ENCODE measurements around the gene SEMG1. TPM values are rescaled to one million over a fixed set of nuclear protein-coding genes. Genes with fewer than 3 reads are reported as not detected.
A peak's percentile ranks its signal among the peaks of the same experiment; 100 is the strongest.

The SEMG1 gene
- total and polyA plus RNA-seq, 2 donors = 0.24 to 0.78 TPM

GRCh38 chr20:45238139-45238538, 31.3 kb downstream of the SEMG1 start:
- no peaks in the 10 kb centered on the region for H3K9me3 ChIP-seq (ENCODE audit: control insufficient read depth in 2 of 2, insufficient read depth in 1 of 2, low read length in 1 of 2)
- no peak for DNase-seq (ENCODE audit: low read depth in 6 of 9, low spot score in 9 of 9)
- 96% methylated on average over 2 of the region's 2 CpGs for WGBS
- no peaks in the 10 kb centered on the region for H3K4me1 ChIP-seq (ENCODE audit: control insufficient read depth in 2 of 2, insufficient read depth in 2 of 2, low read length in 2 of 2)
- no peaks in the 10 kb centered on the region for H3K36me3 ChIP-seq (ENCODE audit: control insufficient read depth in 2 of 2, insufficient read depth in 2 of 2, low read length in 1 of 2)
- no peaks in the 10 kb centered on the region for H3K27me3 ChIP-seq (ENCODE audit: control insufficient read depth in 2 of 2, insufficient read depth in 1 of 2, low read length in 1 of 2)
- H3K4me3 ChIP-seq (ENCODE audit: low read length in 2 of 2) = no peak overlapping the region
- no peak overlapping the region for H3K27ac ChIP-seq (ENCODE audit: low read depth in 1 of 2, low read length in 1 of 2)

DNA sequence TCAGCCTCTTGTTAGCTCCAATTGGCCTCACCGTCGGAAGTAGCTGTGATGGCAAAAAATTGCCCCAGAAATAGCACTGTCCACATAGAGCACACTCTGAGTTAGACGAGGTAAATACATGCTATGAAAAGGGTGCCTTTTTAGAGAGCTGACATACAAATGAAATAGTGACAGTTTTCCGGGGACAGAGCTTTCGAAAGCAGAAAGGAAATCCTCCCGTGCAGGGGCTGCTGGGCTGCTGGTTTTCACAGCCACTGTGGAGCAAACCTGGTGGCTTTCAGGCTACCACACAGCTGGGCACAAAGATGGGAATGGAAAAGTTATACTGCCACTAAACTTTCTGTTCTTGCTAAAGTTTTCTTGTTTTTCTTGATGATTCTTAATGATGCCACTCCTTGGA, 39.3 kb downstream of the SEMG1 start:
- DNase-seq (ENCODE audit: low read depth in 6 of 9, low spot score in 9 of 9) = no peak
- H3K4me3 ChIP-seq (ENCODE audit: low read length in 2 of 2) = no peak overlapping the region
- no peaks in the 10 kb centered on the region for H3K4me1 ChIP-seq (ENCODE audit: control insufficient read depth in 2 of 2, insufficient read depth in 2 of 2, low read length in 2 of 2)
- no peak overlapping the region for H3K27ac ChIP-seq (ENCODE audit: low read depth in 1 of 2, low read length in 1 of 2)
- 39% methylated on average over 6 of the region's 6 CpGs for WGBS
- no peaks in the 10 kb centered on the region for H3K9me3 ChIP-seq (ENCODE audit: control insufficient read depth in 2 of 2, insufficient read depth in 1 of 2, low read length in 1 of 2)
- peaks cover 0 to 2% of the 10 kb centered on the region in 2 donors for H3K27me3 ChIP-seq (ENCODE audit: control insufficient read depth in 2 of 2, insufficient read depth in 1 of 2, low read length in 1 of 2)
- no peaks in the 10 kb centered on the region for H3K36me3 ChIP-seq (ENCODE audit: control insufficient read depth in 2 of 2, insufficient read depth in 2 of 2, low read length in 1 of 2)

GRCh38 chr20:45247865-45248264, 41.0 kb downstream of the SEMG1 start:
- Histone ChIP-seq H3K4me3 (ENCODE audit: low read length in 2 of 2) (no peak overlapping the region), H3K4me1 (ENCODE audit: control insufficient read depth in 2 of 2, insufficient read depth in 2 of 2, low read length in 2 of 2) (no peaks in the 10 kb centered on the region), H3K27me3 (ENCODE audit: control insufficient read depth in 2 of 2, insufficient read depth in 1 of 2, low read length in 1 of 2) (peaks cover 0 to 2% of the 10 kb centered on the region in 2 donors), H3K9me3 (ENCODE audit: control insufficient read depth in 2 of 2, insufficient read depth in 1 of 2, low read length in 1 of 2) (no peaks in the 10 kb centered on the region), H3K36me3 (ENCODE audit: control insufficient read depth in 2 of 2, insufficient read depth in 2 of 2, low read length in 1 of 2) (no peaks in the 10 kb centered on the region), H3K27ac (ENCODE audit: low read depth in 1 of 2, low read length in 1 of 2) (no peak overlapping the region)
- 39% methylated on average over 1 of the region's 1 CpG for WGBS
- DNase-seq (ENCODE audit: low read depth in 6 of 9, low spot score in 9 of 9) = no peak

GRCh38 chr20:45248609-45249008, 41.8 kb downstream of the SEMG1 start:
- Histone ChIP-seq H3K36me3 (ENCODE audit: control insufficient read depth in 2 of 2, insufficient read depth in 2 of 2, low read length in 1 of 2) (no peaks in the 10 kb centered on the region), H3K27ac (ENCODE audit: low read depth in 1 of 2, low read length in 1 of 2) (no peak overlapping the region)

DNA sequence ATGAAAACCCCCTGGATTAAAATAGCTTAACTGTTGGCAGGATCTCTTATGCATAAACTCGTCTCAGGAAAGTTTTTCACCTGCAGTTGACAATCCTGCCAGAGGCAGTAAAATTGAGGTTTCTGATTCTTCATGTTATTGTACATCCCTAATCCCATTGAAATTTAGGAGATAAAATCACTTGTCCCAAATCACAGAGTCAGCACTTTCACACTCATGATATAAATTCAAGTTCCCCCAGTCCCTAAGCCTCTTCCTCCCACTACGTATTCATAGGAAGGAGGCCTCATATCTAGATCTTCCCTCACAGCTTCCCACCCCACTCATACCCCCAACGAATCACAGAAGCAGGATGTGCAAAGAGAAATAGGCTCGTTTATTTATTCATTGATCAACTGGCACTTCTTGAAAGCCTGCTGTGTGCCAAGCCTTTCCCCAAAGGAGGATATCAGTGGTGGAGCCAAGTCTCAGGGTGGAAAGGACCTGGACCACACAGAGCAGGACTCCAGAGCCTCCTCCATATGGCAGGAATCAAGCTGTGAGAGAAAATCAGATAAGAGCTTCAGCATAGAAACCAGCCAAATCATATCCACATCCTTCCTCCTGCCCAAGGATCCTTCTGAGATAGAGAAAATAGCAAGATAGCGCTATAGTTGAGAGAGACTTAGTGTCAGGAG, 45.2 kb downstream of the SEMG1 start:
- Histone ChIP-seq H3K4me1 (ENCODE audit: control insufficient read depth in 2 of 2, insufficient read depth in 2 of 2, low read length in 2 of 2) (peaks cover 0 to 2% of the 10 kb centered on the region in 2 donors), H3K36me3 (ENCODE audit: control insufficient read depth in 2 of 2, insufficient read depth in 2 of 2, low read length in 1 of 2) (no peaks in the 10 kb centered on the region), H3K4me3 (ENCODE audit: low read length in 2 of 2) (no peak overlapping the region), H3K27ac (ENCODE audit: low read depth in 1 of 2, low read length in 1 of 2) (no peak overlapping the region), H3K27me3 (ENCODE audit: control insufficient read depth in 2 of 2, insufficient read depth in 1 of 2, low read length in 1 of 2) (no peaks in the 10 kb centered on the region), H3K9me3 (ENCODE audit: control insufficient read depth in 2 of 2, insufficient read depth in 1 of 2, low read length in 1 of 2) (no peaks in the 10 kb centered on the region)
- DNase-seq (ENCODE audit: low read depth in 6 of 9, low spot score in 9 of 9) = no peak
- WGBS = 41% methylated on average over 5 of the region's 5 CpGs

More at GRCh38 chr20:45248609-45249008, 41.8 kb downstream of the SEMG1 start:
- Histone ChIP-seq H3K4me1 (ENCODE audit: control insufficient read depth in 2 of 2, insufficient read depth in 2 of 2, low read length in 2 of 2) (no peaks in the 10 kb centered on the region), H3K4me3 (ENCODE audit: low read length in 2 of 2) (no peak overlapping the region), H3K9me3 (ENCODE audit: control insufficient read depth in 2 of 2, insufficient read depth in 1 of 2, low read length in 1 of 2) (no peaks in the 10 kb centered on the region), H3K27me3 (ENCODE audit: control insufficient read depth in 2 of 2, insufficient read depth in 1 of 2, low read length in 1 of 2) (peaks cover 0 to 2% of the 10 kb centered on the region in 2 donors)
- DNase-seq (ENCODE audit: low read depth in 6 of 9, low spot score in 9 of 9) = no peak

DNA sequence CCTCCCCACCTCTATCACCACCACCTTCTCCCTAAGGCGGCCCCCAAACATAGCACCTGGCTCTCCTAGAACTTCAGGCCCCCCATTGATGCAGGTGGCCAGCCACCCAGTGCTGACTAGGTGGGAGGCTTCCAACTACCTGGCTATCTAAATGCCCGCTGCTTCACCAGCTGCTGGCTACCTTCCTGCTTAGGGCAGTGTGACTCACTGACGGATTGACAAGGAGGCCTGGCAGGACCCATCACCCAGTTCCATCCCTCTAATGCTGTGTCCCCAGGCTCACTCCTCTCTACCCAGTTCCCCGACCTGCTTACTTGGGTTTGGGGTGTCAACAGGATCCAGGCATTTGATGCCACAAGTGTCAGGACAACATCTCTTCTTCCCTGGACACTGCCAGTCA, 46.4 kb downstream of the SEMG1 start:
- Histone ChIP-seq H3K36me3 (ENCODE audit: control insufficient read depth in 2 of 2, insufficient read depth in 2 of 2, low read length in 1 of 2) (no peaks in the 10 kb centered on the region), H3K27me3 (ENCODE audit: control insufficient read depth in 2 of 2, insufficient read depth in 1 of 2, low read length in 1 of 2) (no peaks in the 10 kb centered on the region), H3K4me1 (ENCODE audit: control insufficient read depth in 2 of 2, insufficient read depth in 2 of 2, low read length in 2 of 2) (peaks cover 0 to 2% of the 10 kb centered on the region in 2 donors), H3K4me3 (ENCODE audit: low read length in 2 of 2) (no peak overlapping the region), H3K9me3 (ENCODE audit: control insufficient read depth in 2 of 2, insufficient read depth in 1 of 2, low read length in 1 of 2) (no peaks in the 10 kb centered on the region), H3K27ac (ENCODE audit: low read depth in 1 of 2, low read length in 1 of 2) (no peak overlapping the region)
- DNase-seq (ENCODE audit: low read depth in 6 of 9, low spot score in 9 of 9) = no peak
- WGBS = 93% methylated on average over 4 of the region's 4 CpGs

DNA sequence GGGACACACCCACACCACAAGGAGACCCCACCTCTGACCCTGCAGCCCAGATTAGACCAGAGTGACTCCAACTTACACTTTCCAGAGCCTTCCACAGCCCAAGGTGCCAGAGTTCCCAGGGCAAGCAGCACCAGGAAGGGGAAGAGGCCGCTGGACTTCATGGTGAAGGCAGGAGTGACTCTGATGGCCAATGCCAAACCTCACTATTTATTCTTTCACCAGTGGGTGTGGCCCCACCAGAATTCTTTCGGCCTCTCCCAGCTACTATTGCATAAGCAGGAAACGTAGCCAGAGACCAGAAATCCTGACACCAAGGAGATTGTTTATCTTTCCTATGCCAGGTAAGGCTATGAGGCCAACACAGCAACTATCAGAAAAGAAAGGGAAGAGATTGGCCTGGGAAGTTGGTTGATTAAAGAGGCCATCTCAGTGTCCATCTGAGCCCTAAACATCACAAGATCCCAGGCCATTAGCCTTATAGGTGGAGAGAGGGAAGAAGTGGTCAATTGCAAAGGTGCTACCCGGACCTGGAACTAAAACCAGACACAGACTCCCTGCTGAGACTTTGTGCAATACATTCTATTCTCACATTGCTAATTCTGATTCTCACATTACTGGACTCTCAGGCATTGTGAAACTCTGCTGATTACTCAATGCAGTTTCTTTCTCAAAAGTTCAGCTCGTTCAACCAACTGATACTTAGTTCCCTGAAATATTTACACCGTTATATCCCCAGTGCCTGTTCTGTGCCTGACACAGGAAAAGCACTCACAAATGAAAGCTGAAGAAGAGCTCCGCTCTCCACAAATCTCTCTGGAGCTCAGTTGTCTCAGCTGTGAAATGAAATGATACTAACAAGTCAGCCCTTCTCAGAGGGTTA, 47.8 kb downstream of the SEMG1 start, which contains the start of gene SLPI:
Gene SLPI (minus strand): TSS at position 182 of the 880 bp plus-strand sequence. CDS start 21 bp downstream, at position 161.
- H3K36me3 ChIP-seq (ENCODE audit: control insufficient read depth in 2 of 2, insufficient read depth in 2 of 2, low read length in 1 of 2) = no peaks in the 10 kb centered on the region
- no peaks in the 10 kb centered on the region for H3K27me3 ChIP-seq (ENCODE audit: control insufficient read depth in 2 of 2, insufficient read depth in 1 of 2, low read length in 1 of 2)
- H3K27ac ChIP-seq (ENCODE audit: low read depth in 1 of 2, low read length in 1 of 2) = peak within 1 kb of the TSS in 1 of 2 donors; percentile 82
- peak in 1 of 9 donors; percentile 7 for DNase-seq (ENCODE audit: low read depth in 6 of 9, low spot score in 9 of 9)
- no peaks in the 10 kb centered on the region for H3K9me3 ChIP-seq (ENCODE audit: control insufficient read depth in 2 of 2, insufficient read depth in 1 of 2, low read length in 1 of 2)
- WGBS = 69% methylated on average over 7 of the region's 7 CpGs
- H3K4me3 ChIP-seq (ENCODE audit: low read length in 2 of 2) = no peak within 1 kb of the TSS
- H3K4me1 ChIP-seq (ENCODE audit: control insufficient read depth in 2 of 2, insufficient read depth in 2 of 2, low read length in 2 of 2) = peaks cover 0 to 2% of the 10 kb centered on the region in 2 donors

- H3K4me3 ChIP-seq (ENCODE audit: low read length in 2 of 2) = no peak overlapping the region
- no peaks in the 10 kb centered on the region for H3K9me3 ChIP-seq (ENCODE audit: control insufficient read depth in 2 of 2, insufficient read depth in 1 of 2, low read length in 1 of 2)
- no peaks in the 10 kb centered on the region for H3K36me3 ChIP-seq (ENCODE audit: control insufficient read depth in 2 of 2, insufficient read depth in 2 of 2, low read length in 1 of 2)
- no peak overlapping the region for H3K27ac ChIP-seq (ENCODE audit: low read depth in 1 of 2, low read length in 1 of 2)
- 79% methylated on average over 3 of the region's 3 CpGs for WGBS
- H3K27me3 ChIP-seq (ENCODE audit: control insufficient read depth in 2 of 2, insufficient read depth in 1 of 2, low read length in 1 of 2) = no peaks in the 10 kb centered on the region
- no peak for DNase-seq (ENCODE audit: low read depth in 6 of 9, low spot score in 9 of 9)
- peaks cover 0 to 2% of the 10 kb centered on the region in 2 donors for H3K4me1 ChIP-seq (ENCODE audit: control insufficient read depth in 2 of 2, insufficient read depth in 2 of 2, low read length in 2 of 2)
Measured at GRCh38 chr20:45257161-45257560, 50.3 kb downstream of the SEMG1 start.

- H3K36me3 ChIP-seq (ENCODE audit: control insufficient read depth in 2 of 2, insufficient read depth in 2 of 2, low read length in 1 of 2) = no peaks in the 10 kb centered on the region
- H3K27me3 ChIP-seq (ENCODE audit: control insufficient read depth in 2 of 2, insufficient read depth in 1 of 2, low read length in 1 of 2) = no peaks in the 10 kb centered on the region
- WGBS = 88% methylated on average over 7 of the region's 7 CpGs
- H3K4me3 ChIP-seq (ENCODE audit: low read length in 2 of 2) = no peak overlapping the region
- DNase-seq (ENCODE audit: low read depth in 6 of 9, low spot score in 9 of 9) = peak in 2 of 9 donors; percentile 2 to 16
- H3K27ac ChIP-seq (ENCODE audit: low read depth in 1 of 2, low read length in 1 of 2) = no peak overlapping the region
- H3K4me1 ChIP-seq (ENCODE audit: control insufficient read depth in 2 of 2, insufficient read depth in 2 of 2, low read length in 2 of 2) = peaks cover 0 to 2% of the 10 kb centered on the region in 2 donors
- no peaks in the 10 kb centered on the region for H3K9me3 ChIP-seq (ENCODE audit: control insufficient read depth in 2 of 2, insufficient read depth in 1 of 2, low read length in 1 of 2)
Measured at GRCh38 chr20:45257711-45258110, 50.9 kb downstream of the SEMG1 start.
